HEK293T (cell line): ENCODE data around the gene FUBP3.

Source experiments
- ARNT ChIP-seq: fragments of 450-650 bp; IDR thresholded peaks from 2 replicates; pipeline ENCODE4 v1.6.1; 2017; ENCODE audit warnings: mild to moderate bottlenecking
- BHLHE40 ChIP-seq: fragments of 450-650 bp; IDR thresholded peaks from 2 replicates; pipeline ENCODE4 v1.6.1; 2016; ENCODE audit warnings: mild to moderate bottlenecking, moderate library complexity, borderline replicate concordance
- CTBP1 ChIP-seq: fragments of 450-650 bp; IDR thresholded peaks from 2 replicates; pipeline ENCODE4 v1.6.1; 2016; ENCODE audit warnings: borderline replicate concordance
- ELF4 ChIP-seq: fragments of 450-650 bp; IDR thresholded peaks from 2 replicates; pipeline ENCODE4 v1.6.1; 2017; ENCODE audit warnings: antibody characterized with exemption
- FOXA1 ChIP-seq: fragments of 450-650 bp; IDR thresholded peaks from 2 replicates; pipeline ENCODE4 v1.6.1; 2016; ENCODE audit warnings: mild to moderate bottlenecking
- FOXK2 ChIP-seq: fragments of 450-650 bp; IDR thresholded peaks from 2 replicates; pipeline ENCODE4 v1.6.1; 2016; ENCODE audit warnings: mild to moderate bottlenecking
- FOXM1 ChIP-seq: fragments of 450-650 bp; IDR thresholded peaks from 2 replicates; pipeline ENCODE4 v1.6.1; 2017; ENCODE audit warnings: mild to moderate bottlenecking, borderline replicate concordance
- HDGF ChIP-seq: fragments of 450-650 bp; IDR thresholded peaks from 2 replicates; pipeline ENCODE4 v1.6.1; 2017; ENCODE audit warnings: antibody characterized with exemption, borderline replicate concordance
- LEF1 ChIP-seq: fragments of 450-650 bp; IDR thresholded peaks from 2 replicates; pipeline ENCODE4 v1.6.1; 2017; ENCODE audit warnings: mild to moderate bottlenecking, borderline replicate concordance
- NFRKB ChIP-seq: fragments of 450-650 bp; IDR thresholded peaks from 2 replicates; pipeline ENCODE4 v1.6.1; 2016; ENCODE audit warnings: mild to moderate bottlenecking, moderate library complexity
- SP1 ChIP-seq: fragments of 450-650 bp; IDR thresholded peaks from 2 replicates; pipeline ENCODE4 v1.6.1; 2017
- TARDBP ChIP-seq: fragments of 450-650 bp; IDR thresholded peaks from 2 replicates; pipeline ENCODE4 v1.6.1; 2016

DNA sequence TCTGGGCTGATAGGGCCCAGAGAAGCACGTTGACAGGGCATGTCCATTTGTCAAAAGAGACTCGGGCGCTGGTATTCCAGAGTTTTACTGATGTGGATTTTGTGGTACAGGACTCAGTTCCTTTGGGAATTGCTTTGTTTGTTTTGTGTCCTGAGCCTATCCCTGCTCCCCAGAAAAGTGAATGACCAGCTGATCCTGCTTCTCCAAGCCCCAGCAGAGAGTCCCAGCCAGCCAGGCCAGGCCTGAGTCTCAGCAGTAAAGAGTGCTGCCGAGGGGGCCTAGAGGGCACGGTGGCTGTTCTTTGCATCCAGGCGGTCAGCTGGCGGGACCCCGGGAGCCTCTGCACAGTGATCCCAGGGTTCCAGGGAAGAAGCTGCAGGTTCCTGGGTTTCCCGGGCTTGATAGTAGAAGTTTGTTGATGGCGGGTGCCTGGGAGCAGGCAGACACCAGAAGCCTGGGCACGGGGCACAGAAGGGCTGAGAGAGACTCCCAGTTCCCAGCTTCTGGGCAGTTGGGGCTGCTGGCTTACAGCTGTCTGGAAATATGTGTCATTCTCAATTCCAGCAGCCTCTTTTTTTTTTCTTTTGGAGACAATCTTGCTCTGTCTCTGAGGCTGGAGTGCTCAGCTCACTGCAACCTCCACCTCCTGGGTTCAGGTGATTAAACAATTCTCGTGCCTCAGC is 93.7 kb downstream of the FUBP3 start:
- no peak for TF ChIP-seq SP1
- TF ChIP-seq BHLHE40 = no peak
- no peak for TF ChIP-seq CTBP1
- no peak for TF ChIP-seq FOXM1
- TF ChIP-seq FOXK2 = no peak
- no peak for TF ChIP-seq TARDBP
- TF ChIP-seq NFRKB = no peak
- TF ChIP-seq FOXA1 = no peak
- no peak for TF ChIP-seq HDGF
- TF ChIP-seq ARNT = no peak
- no peak for TF ChIP-seq ELF4
- TF ChIP-seq LEF1 = no peak
